GM19438 (cell line): Measurements from ENCODE around the gene NMB.
"Not testable (repeated sequence)": the region's sequence is repeated elsewhere in the genome, so short reads cannot be mapped to it uniquely, and the experiment has no call there.

Experiments used
- ATAC-seq: cut with Tn5 transposase; IDR thresholded peaks from one replicate; pipeline ENCODE4 v1.9.1; 2021; ENCODE audit warnings: low read depth; ENCODE audit not compliant: unreplicated experiment

The NMB gene

DNA sequence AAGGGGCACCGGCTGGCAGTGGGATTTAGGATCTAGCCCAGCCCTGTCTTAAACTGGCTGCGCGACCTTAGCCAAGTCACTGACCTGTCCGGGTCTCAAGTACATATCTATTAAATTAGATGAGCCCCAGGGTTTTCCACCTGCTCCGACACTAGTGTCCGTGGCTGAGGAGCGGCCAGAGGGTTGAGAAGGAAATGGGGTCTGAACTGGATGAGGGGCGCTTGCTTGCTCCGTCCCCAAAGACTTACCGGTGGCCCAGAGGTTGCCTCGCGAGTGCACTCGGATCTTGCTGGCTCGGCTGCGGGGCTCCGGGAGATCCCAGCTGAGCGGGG is 285 bp downstream of the NMB start:
- no peak for ATAC-seq

DNA sequence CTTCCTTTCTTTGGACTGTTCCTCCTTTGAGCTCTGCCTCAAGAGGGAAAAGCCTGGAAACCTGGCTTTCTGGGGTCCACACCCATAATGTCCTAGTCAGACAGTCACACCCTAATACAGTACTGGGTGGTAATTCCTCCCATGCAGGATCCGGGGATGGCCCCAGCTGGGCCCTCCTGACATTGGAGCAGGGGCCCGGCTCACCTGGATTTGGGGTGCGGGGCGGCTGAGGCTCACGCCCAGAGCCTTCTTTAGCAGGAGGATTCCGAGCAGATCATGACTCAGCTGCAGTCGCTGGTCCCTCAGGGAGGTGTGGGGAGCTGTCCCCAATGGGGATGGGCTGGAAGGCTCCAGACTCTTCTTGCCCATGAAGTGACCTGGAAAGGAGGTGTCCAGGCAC is 1.0 kb downstream of the NMB start:
- ATAC-seq = no peak

DNA sequence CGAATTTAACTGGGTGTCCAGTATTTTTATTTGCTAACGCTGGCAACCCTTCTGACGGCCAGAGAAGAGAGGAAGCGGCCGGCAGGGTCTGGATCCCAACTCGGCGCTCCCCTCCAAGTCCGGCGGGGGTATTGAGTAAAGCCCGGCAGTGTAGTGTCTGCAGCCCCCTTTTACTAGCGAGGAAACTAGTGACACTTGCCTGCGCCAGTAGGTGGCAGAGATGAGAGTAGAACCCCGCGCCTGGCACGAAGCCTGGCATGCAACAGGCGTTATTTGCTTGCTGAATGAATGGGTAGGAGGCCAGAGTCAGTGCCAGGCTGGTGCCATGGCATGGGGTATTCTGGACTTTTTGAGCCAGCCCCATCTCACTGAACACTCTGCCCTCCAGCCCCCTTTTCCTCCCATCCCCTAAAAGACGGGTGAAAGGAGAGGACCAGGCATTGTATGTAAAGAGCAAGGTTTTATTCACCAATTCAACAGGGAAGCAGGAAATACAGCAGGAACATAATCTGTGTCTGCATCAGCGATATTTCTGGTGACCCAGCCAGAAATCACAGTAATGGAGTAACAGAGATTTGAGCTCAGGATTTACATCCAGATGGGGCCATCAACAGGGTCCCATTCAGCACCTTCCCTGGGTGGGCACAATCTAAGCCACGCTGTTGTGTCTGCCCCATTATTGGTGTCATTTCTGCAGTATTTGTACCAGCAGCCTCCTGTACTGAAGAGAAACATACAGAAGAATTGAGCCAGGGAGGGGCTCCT is 3.1 kb downstream of the NMB start:
- ATAC-seq = peak; percentile 39

DNA sequence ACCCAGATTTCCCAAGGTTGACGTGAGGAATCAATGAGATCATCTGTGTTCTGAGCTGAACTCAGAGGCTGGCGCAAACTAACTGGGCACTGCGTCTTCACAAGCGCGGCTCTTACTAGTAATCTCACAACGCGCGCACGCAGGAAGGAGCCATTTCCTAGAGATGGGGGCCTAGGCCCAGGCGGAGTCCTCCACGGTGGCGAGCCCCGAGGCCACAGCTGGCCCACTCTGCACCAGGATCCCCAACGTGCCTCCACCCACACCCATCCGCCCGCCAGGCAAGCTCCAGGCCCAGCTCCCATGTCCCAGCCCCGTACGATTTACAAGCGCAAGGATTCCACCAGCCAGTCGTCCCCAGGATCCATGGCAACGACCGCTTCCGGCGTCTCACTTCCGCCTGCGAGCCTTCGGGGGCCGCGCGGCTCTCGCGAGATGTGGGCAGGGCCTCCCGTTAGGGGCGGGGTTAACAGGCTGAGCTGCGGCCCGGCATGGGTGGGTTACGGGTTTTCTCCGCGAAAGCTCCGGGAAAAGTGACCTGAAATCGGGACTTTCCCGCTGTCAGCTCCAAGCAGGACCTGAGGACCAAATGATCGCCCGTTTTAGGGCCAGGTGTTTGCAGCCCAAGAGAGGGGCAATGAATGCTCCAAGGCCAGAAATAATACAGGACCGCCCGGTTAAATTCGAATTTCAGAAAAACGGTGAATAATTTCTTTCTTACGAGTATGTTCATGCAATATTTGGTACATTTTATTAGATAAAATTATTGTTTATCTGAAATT is 3.9 kb downstream of the NMB start, which contains the start of gene WDR73:
Gene WDR73 (minus strand): TSS at position 374 of the 779 bp plus-strand sequence. CDS start 9 bp downstream, at position 365.
- peak; percentile 80 for ATAC-seq

DNA sequence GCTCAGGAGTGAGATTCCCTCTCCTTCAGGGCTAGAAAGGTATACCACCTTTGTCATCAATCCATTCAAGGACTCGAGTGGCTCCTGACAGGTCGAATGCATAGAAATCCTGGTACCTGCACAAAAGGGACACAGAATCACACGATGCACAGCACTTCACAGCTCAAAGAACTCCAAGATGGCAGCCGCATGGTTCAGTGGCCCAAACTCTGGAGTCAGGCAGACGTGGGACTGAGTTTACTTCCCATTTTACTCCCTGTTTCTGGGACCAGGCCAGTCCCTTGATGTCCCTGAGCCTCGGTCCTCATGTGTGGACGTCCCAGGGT is 4.5 kb downstream of the NMB start:
- ATAC-seq = no peak

DNA sequence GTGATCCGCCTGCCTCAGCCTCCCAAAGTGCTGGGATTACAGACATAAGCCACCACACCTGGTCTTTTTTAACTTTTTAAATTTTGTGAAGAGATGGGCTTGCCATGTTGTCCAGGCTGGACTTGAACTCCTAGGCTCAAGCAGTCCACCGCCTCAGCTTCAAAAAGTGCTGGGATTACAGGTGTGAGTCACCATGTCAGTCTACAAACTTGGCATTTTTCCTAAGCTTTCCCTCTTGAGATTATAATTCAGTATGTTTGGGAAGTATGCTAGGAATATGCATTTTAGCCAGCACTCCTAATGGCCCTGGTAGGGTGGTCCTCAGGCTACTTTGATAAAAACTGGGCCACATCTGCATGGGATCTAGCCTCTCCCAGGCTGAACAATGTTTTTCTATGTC is 8.3 kb downstream of the NMB start:
- no peak for ATAC-seq

DNA sequence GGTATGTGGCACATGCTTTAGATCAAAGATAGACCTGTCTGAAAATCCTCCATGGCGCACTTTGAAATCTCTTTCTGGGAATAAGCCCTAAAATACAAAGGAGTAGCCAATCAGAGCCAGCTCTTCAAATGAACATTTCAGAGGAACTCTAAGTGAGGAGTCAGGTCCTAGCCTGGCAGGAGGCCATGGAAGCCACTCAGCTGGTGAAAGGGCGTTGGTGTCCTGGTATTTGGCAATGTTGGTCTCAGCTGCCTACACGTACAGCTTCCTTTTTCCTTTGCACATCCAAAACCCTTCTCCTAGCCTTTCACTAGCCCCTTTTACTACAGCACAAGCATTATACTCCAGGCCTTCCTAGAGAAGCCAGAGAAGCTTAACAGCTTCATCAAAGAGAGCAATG is 9.5 kb downstream of the NMB start:
- ATAC-seq = no peak

DNA sequence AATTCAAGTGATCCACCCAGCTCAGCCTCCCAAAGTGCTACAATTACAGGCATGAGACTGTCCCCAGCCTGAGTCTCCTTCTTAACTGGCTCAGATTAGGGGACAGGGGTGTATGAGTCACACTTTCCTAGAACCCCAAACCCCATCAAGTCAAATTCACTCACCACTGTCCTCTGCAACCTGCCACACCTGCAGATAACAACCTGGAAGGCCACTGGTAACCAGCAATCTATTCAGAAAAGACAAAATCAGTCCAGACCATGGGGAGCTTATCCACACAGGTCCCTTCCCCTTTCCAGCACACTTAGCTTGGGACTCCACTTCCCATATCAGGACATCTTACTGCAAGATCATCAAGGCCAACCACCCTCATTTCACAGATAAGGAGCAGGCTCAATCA is 10.3 kb downstream of the NMB start:
- ATAC-seq = no peak

DNA sequence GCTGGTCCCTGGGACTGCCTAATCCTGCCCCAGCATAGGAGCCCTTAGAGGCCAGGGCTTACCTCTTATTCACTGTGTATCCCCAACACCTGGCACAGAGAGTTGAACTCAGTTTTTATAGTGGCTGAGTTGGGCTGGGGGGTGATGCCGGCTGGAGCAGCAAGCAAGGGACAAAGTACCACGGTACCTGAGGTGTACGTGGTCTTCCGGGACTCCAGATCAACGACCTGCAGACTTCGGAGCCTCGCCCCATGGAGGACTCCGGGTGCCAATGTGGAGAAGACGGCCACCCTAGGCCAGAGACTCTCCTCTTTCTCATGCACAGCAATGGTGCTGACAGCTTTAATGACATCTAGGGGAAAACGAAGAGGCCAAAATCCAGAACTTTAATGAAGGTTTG is 12.0 kb downstream of the NMB start:
- ATAC-seq = no peak

DNA sequence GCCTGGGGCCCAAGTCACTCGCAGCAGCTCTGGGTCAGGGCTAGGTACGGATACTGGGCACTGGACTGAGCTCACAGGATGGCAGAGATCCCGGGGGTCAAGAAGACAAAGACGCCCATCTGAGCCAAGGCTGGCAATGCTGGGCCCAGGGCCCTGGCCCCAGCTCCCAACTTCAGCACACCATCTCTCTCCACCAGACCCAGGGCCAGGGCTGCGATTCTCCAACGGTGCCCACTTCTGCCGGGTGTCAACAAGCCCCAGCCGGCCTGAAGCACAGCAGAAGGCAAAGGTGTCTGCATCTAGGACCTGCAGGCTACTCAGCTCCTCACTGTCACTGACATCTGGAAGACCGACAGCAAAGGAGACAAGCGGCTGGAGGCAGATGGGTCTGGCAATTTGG is 12.5 kb downstream of the NMB start:
- ATAC-seq = no peak

DNA sequence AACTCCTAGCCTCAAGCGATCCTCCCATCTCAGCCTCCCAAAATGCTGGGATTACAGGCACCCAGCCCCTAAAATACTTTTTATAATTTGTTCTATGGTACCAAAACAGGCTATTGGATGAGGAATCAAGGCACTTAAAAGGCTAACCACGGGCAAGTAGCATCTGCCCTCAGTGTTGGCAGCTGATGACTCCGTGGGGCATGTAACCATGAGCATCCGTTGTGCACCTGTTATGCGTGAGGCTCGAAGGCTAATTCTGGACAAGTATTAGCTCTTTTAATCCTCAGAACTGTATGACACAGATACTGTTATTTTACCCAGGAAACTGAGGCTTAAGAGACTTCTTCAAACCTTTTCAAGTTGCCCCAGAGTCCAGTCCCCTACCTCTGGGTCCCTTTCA is 14.2 kb downstream of the NMB start:
- ATAC-seq = no peak

DNA sequence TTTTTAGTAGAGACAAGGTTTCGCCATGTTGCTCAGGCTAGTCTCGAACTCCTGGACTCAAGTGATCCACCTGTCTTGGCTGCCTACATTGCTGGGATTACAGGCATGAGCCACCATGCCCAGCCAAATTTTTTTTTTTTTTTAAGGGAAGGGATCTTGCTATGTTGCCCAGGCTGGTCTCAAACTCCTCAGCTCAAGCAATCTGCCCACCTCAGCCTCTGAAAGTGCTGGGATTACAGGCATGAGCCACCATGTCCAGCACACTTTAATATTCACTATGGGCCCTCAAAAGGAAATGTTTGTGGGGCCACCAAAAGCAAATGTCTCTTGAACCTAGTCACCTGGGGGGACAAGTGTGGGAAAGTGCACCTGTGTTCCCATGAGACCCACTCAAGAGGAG is 15.4 kb downstream of the NMB start:
- ATAC-seq = not testable (repeated sequence)

DNA sequence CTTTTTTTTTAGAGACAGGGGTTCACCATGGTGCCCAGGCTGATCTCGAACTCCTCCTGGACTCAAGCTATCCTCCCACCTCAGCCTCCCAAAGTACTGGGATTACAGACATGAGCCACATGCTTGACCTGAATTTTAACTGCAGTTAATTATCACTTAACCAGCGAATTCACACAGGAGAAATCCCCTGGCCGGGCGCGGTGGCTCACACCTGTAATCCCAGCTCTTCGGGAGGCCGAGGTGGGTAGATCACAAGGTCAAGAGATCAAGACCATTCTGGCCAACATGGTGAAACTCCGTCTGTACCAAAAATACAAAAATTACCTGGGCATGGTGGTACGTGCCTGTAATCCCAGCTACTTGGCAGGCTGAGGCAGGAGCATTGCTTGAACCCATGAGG is 16.1 kb downstream of the NMB start:
- not testable (repeated sequence) for ATAC-seq

DNA sequence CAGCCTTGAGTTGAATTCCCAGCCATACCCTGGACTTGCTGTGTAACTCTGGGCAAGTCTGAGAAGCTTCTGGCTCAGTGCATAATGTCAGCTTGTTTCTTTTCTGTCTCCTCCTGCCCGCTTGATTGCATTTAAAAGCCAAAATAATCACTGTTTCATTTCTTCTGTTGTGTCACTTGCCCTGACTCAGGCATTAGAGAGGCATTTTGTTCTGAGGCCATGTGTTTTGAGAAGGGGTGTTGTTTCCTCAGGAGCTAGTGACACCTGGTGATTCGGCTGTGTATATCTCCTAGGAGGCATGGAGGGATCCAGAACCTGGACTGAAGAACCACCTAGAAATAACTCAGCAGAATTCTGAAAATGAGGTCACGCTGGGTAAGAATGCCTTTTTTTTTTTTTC is 19.9 kb downstream of the NMB start:
- no peak for ATAC-seq

DNA sequence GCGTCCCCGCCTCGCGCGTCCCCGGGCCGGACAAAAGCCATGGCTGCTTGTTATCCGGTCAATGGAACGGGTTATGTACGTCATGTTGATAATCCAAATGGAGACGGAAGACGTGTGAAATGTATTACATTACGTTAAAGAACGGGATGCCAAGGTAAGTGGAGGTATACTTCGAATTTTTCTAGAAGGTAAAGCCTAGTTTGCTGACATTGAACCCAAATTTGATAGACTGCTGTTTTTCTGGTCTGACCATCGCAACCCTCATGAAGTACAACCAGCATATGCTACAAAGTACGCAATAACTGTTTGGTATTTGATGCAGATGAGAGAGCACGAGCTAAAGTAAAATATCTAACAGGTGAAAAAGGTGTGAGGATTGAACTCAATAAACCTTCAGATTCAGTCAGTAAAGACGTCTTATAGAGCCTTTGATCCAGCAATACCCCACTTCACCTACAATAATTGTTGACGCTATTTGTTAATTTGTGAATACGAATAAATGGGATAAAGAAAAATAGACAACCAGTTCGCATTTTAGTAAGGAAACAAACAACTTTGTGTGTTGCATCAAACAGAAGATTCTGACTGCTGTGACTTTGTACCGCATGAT is 23.7 kb downstream of the NMB start:
- no peak for ATAC-seq

DNA sequence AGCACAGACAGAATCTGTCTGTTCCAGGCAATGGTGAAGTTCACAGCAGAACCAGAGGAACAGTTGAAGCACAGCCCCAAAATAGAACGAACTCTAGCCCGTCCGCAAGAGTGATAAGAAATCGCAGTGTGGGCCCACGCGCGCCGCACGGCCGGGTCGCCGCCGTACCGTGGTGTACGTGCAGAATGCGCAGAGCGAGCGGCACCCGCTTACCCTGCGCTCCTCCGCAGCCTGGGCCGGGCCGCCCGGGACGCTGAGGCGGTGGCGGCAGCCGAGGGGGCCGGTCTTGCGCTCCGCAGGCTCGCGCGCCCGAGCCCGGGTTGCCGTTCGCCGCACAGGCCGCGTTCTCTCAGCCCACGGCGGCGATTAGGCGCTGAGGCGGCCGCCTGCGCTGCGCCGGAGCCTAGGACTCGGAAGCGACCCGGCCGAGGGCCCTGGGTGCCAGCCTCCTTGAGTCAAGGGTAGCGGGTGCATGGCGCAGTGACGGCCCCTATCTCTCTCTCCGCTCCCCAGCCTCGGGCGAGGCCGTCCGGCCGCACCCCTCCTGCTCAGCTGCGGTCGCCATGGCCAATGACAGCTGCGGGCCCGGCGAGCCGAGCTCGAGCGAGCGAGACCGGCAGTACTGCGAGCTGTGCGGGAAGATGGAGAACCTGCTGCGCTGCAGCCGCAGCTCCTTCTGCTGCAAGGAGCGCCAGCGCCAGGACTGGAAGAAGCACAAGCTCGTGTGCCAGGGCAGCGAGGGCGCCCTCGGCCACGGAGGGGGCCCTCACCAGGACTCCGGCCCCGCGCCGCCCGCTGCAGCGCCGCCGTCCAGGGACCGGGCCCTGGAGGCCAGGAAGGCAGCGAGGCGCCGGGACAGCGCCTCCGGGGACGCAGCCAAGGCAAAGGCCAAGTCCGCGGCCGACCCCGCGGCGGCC is 24.4 kb downstream of the NMB start:
- ATAC-seq = peak; percentile 53

DNA sequence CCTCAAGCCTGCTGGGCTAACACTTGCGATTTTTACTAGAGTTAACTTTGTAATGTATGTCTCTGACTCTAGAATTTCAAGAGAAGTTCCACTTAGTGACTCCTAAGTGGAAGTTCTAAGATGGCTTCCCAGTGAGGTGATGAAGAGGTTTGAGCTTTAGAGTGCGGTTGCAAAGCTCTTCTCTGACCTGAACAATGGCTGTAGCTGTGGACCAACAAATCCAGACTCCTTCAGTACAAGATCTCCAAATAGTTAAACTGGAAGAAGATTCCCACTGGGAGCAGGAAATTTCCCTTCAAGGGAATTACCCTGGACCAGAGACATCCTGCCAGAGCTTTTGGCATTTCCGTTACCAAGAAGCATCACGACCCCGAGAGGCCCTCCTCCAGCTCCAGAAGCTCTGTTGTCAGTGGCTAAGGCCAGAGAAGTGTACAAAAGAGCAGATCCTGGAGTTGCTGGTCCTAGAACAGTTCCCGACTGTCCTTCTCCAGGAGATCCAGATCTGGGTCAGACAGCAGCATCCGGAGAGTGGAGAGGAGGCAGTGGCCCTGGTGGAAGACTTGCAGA is 26.2 kb downstream of the NMB start:
- no peak for ATAC-seq

DNA sequence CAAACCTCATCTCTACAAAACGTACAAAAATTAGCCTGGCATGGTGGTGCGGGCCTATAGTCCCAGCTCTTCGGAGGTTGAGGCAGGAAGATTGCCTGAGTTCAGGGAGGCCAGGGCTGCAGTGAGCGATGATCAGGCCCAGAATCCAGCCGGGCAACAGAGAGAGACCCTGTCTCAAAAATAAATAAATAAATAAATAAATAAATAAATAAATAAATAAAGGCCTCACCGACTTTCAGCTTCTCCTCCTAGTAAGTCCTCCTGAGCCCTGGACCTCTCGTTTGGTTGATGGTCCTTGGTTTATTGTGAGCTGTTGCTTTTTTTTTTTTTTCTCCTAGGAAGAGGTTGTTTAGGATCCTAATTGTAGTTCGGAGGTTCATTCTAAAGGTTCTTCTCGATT is 29.0 kb downstream of the NMB start:
- ATAC-seq = no peak

DNA sequence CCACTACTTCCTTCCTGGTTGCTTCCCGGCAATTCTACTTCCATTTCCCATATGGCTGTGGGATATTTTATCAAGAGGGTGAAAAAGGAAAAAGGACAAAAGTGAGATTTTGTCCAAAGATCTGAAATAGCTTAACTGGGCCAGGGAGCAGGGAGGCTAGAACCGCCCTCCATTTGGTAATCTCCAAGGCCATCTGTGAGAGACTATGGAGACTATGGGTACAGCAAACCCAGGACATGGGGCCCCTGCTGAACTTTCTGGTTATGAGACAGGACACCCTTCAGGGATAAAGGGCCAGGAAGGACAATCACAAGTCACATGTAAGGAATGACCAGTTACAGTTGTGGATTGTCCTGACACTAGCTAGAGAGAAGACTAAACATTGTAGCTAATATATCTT is 32.9 kb downstream of the NMB start:
- no peak for ATAC-seq

DNA sequence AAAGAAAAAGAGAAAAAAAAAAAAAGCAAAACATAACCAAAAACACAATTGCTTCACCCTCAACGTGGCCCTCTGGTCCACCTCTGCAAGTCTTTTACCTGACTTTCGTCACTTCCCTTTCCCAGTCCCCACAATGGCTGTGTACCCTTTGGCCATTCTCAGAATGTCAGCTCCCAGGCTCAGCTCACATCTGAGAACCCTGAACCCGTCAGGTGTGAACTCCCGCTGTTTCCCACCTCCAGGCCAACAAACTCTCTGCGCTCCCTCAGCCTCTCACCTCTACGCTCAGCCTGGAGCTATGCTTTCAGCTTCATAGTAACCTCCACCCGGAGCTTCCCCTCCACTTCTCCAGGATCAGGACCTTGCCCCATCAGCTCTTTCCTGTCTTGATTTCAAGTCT is 33.6 kb downstream of the NMB start:
- no peak for ATAC-seq
